Brain microvascular endothelial cell (primary cell): ENCODE measurements around the gene SUFU.

Experiments used
- DNase-seq: peaks from one replicate; pipeline ENCODE4 v3.0.0-alpha.2; 2020
- H3K27ac ChIP-seq: fragments of 250-450 bp; sonication (Bioruptor Pico); 2 replicates; pipeline ENCODE4 v1.5.1; 2020; ENCODE audit warnings: mild to moderate bottlenecking, moderate library complexity
- H3K27me3 ChIP-seq: fragments of 250-450 bp; sonication (Bioruptor Pico); replicated peaks from 2 replicates; pipeline ENCODE4 v1.5.1; 2020; ENCODE audit warnings: mild to moderate bottlenecking
- H3K36me3 ChIP-seq: fragments of 250-450 bp; sonication (Bioruptor Pico); replicated peaks from 2 replicates; pipeline ENCODE4 v1.5.1; 2020; ENCODE audit warnings: mild to moderate bottlenecking
- H3K4me3 ChIP-seq: 2 replicates; pipeline ENCODE4 v1.5.1; 2011; ENCODE audit warnings: low read depth, mild to moderate bottlenecking, control low read depth, low read length, moderate library complexity
- CTCF ChIP-seq: IDR thresholded peaks from 2 replicates; pipeline ENCODE4 v1.5.1; 2011; ENCODE audit warnings: low read depth, mild to moderate bottlenecking, moderate library complexity, low read length, control low read depth, inconsistent platforms; ENCODE audit errors: missing control alignments
- in situ Hi-C: cut with HindIII; loops from 2 replicates; pipeline ENCODE4 v1.10.0; 2017; ENCODE audit warnings: low sequenced_read_pairs, low pct_ligation_motif_present

The SUFU gene

GRCh38 chr10:102604439-102604841 lies 100.7 kb downstream of the SUFU start:
- Histone ChIP-seq H3K4me3 (no peak overlapping the region), H3K27ac (peak overlapping the region; percentile 51), H3K27me3 (no peaks in the 10 kb centered on the region), H3K36me3 (peaks cover 1% of the 10 kb centered on the region)
- peak; percentile 70 for DNase-seq
- in situ Hi-C loops = no loop called here
- peak; percentile 18 for TF ChIP-seq CTCF

GRCh38 chr10:102605712-102606111 lies 101.9 kb downstream of the SUFU start:
- no peaks in the 10 kb centered on the region for H3K27me3 ChIP-seq
- no peak for DNase-seq
- in situ Hi-C loops = no loop called here
- no peak for TF ChIP-seq CTCF
- H3K27ac ChIP-seq = no peak overlapping the region
- H3K4me3 ChIP-seq = no peak overlapping the region
- H3K36me3 ChIP-seq = no peaks in the 10 kb centered on the region

- DNase-seq = no peak
- no peaks in the 10 kb centered on the region for H3K27me3 ChIP-seq
- no peaks in the 10 kb centered on the region for H3K36me3 ChIP-seq
- peak; percentile 46 for TF ChIP-seq CTCF
- H3K27ac ChIP-seq = no peak overlapping the region
- in situ Hi-C loops = no loop called here
- no peak overlapping the region for H3K4me3 ChIP-seq
Measured at GRCh38 chr10:102608487-102608886, 104.7 kb downstream of the SUFU start.

GRCh38 chr10:102610441-102610887 lies 106.7 kb downstream of the SUFU start:
- no peak for DNase-seq
- no peak for TF ChIP-seq CTCF
- no peak overlapping the region for H3K27ac ChIP-seq

GRCh38 chr10:102611514-102612087 lies 107.8 kb downstream of the SUFU start:
- Histone ChIP-seq H3K4me3 (no peak overlapping the region), H3K27ac (no peak overlapping the region), H3K36me3 (peaks cover 2% of the 10 kb centered on the region), H3K27me3 (no peaks in the 10 kb centered on the region)
- DNase-seq = no peak
- TF ChIP-seq CTCF = no peak
- in situ Hi-C loops = no loop called here

More at GRCh38 chr10:102610441-102610887, 106.7 kb downstream of the SUFU start:
- in situ Hi-C loops = no loop called here
- Histone ChIP-seq H3K4me3 (no peak overlapping the region), H3K36me3 (peaks cover 2% of the 10 kb centered on the region), H3K27me3 (no peaks in the 10 kb centered on the region)

- TF ChIP-seq CTCF = no peak
- Histone ChIP-seq H3K36me3 (peaks cover 10% of the 10 kb centered on the region), H3K4me3 (no peak overlapping the region), H3K27me3 (no peaks in the 10 kb centered on the region), H3K27ac (no peak overlapping the region)
- DNase-seq = no peak
- in situ Hi-C loops = no loop called here
Measured at GRCh38 chr10:102612964-102613275, 109.1 kb downstream of the SUFU start.
